Thyroid gland (tissue), 4 donors: Measurements from ENCODE around the gene ERCC4.

Experiments used
- CTCF ChIP-seq, 6 experiments: fragments of 200-600 bp in 3 of 6; fragments of 450-650 bp in 3 of 6; sonication (generic) in 3 of 6; IDR thresholded peaks; one replicate each; pipeline ENCODE4 v1.5.1; 2016 to 2019; ENCODE audit warnings: antibody characterized with exemption in 6 of 6, mild to moderate bottlenecking in 2 of 6, inconsistent platforms in 1 of 6, moderate library complexity in 1 of 6
- POLR2A ChIP-seq, 2 donors: fragments of 450-650 bp; IDR thresholded peaks; one replicate each; pipeline ENCODE4 v1.6.1; 2017; ENCODE audit warnings: antibody characterized with exemption in 2 of 2, mild to moderate bottlenecking in 2 of 2, moderate library complexity in 1 of 2

GRCh38 chr16:13997933-13998332 is 78.0 kb downstream of the ERCC4 start:
- TF ChIP-seq CTCF (IDR thresholded peaks at IDR 0.05) (no peak), POLR2A (IDR thresholded peaks at IDR 0.05) (no peak)
